DOHH2 (cell line): ENCODE data around the gene USP48.

Source experiments
- H3F3A ChIP-seq: fragments of 200-600 bp; sonication (generic), shearing (Covaris generic); 2 replicates; pipeline ENCODE4 v1.6.0; 2016; ENCODE audit warnings: antibody characterized with exemption, mild to moderate bottlenecking; ENCODE audit not compliant: control insufficient read depth, insufficient read depth
- H3K27ac ChIP-seq: fragments of 200-600 bp; sonication (generic); 2 replicates; pipeline ENCODE4 v1.5.1; 2014; ENCODE audit warnings: low read depth, mild to moderate bottlenecking, low read length, moderate library complexity
- H3K27me3 ChIP-seq: fragments of 200-600 bp; sonication (generic); 2 replicates; pipeline ENCODE4 v1.6.1; 2014; ENCODE audit warnings: mild to moderate bottlenecking, low read length, mixed read lengths; ENCODE audit not compliant: control insufficient read depth
- H3K36me3 ChIP-seq: fragments of 200-600 bp; sonication (generic); 2 replicates; pipeline ENCODE4 v1.6.1; 2014; ENCODE audit warnings: mild to moderate bottlenecking, low read length, moderate library complexity, mixed read lengths; ENCODE audit not compliant: control insufficient read depth
- H3K4me1 ChIP-seq: fragments of 200-600 bp; sonication (generic); 2 replicates; pipeline ENCODE4 v1.6.1; 2014; ENCODE audit warnings: mild to moderate bottlenecking, low read length, mixed read lengths; ENCODE audit not compliant: control insufficient read depth
- H3K4me2 ChIP-seq: fragments of 200-600 bp; sonication (generic); 2 replicates; pipeline ENCODE4 v1.6.0; 2014; ENCODE audit warnings: mild to moderate bottlenecking, low read length, moderate library complexity
- H3K4me3 ChIP-seq: fragments of 200-600 bp; sonication (generic); 2 replicates; pipeline ENCODE4 v1.5.1; 2014; ENCODE audit warnings: mild to moderate bottlenecking, low read length, mixed read lengths
- H3K79me2 ChIP-seq: fragments of 200-600 bp; sonication (generic); 2 replicates; pipeline ENCODE4 v1.6.1; 2014; ENCODE audit warnings: mild to moderate bottlenecking, low read length, mixed read lengths; ENCODE audit not compliant: control insufficient read depth
- H3K9me2 ChIP-seq: fragments of 200-600 bp; sonication (generic); replicated peaks from 2 replicates; pipeline ENCODE4 v1.6.1; 2014; ENCODE audit warnings: mild to moderate bottlenecking, low read length, mixed read lengths; ENCODE audit not compliant: control insufficient read depth
- H3K9me3 ChIP-seq: fragments of 200-600 bp; sonication (generic); 2 replicates; pipeline ENCODE4 v1.6.1; 2014; ENCODE audit warnings: antibody characterized with exemption, low read length, mixed read lengths; ENCODE audit not compliant: control insufficient read depth, insufficient read depth
- H4K20me1 ChIP-seq: fragments of 200-600 bp; sonication (generic); 2 replicates; pipeline ENCODE4 v1.6.0; 2014; ENCODE audit warnings: low read depth, mild to moderate bottlenecking, antibody characterized with exemption, low read length, moderate library complexity; ENCODE audit not compliant: control insufficient read depth, insufficient read depth
- CTCF ChIP-seq: fragments of 200-600 bp; sonication (generic); IDR thresholded peaks from one replicate; pipeline ENCODE4 v1.5.1; 2014; ENCODE audit warnings: antibody characterized with exemption, mild to moderate bottlenecking, low read depth, low read length; ENCODE audit not compliant: poor library complexity, severe bottlenecking
- EZH2phosphoT487 ChIP-seq: fragments of 200-600 bp; sonication (generic); IDR thresholded peaks from 2 replicates; pipeline ENCODE4 v1.6.1; 2017; ENCODE audit warnings: borderline replicate concordance, mild to moderate bottlenecking, antibody characterized with exemption, low read length, moderate library complexity, mixed read lengths

Gene USP48

GRCh38 chr1:21654209-21654608 lies 128.7 kb downstream of the USP48 start:
- no peaks in the 10 kb centered on the region for H3K9me3 ChIP-seq
- H3K27ac ChIP-seq: no peak overlapping the region

GRCh38 chr1:21653744-21654100 lies 129.2 kb downstream of the USP48 start:
- H3K4me3 ChIP-seq: no peak overlapping the region
- no peaks in the 10 kb centered on the region for H3K79me2 ChIP-seq
- no peak overlapping the region for H3K4me2 ChIP-seq
- no peak overlapping the region for H3K27ac ChIP-seq
- H3K4me1 ChIP-seq: no peaks in the 10 kb centered on the region; the same call in 1 of the 2 replicates
- H3K27me3 ChIP-seq: peaks cover 19% of the 10 kb centered on the region
- no peaks in the 10 kb centered on the region for H3K9me2 ChIP-seq
- H3K9me3 ChIP-seq: no peaks in the 10 kb centered on the region
- H3F3A ChIP-seq: no peaks in the 10 kb centered on the region
- TF ChIP-seq CTCF (no peak), EZH2phosphoT487 (no peak)
- H4K20me1 ChIP-seq: no peaks in the 10 kb centered on the region
- no peaks in the 10 kb centered on the region for H3K36me3 ChIP-seq

More at GRCh38 chr1:21654209-21654608, 128.7 kb downstream of the USP48 start:
- Histone ChIP-seq H4K20me1 (no peaks in the 10 kb centered on the region), H3K9me2 (no peaks in the 10 kb centered on the region), H3K36me3 (no peaks in the 10 kb centered on the region), H3K27me3 (peaks cover 19% of the 10 kb centered on the region), H3K79me2 (no peaks in the 10 kb centered on the region), H3K4me3 (no peak overlapping the region), H3K4me1 (no peaks in the 10 kb centered on the region; the same call in 1 of the 2 replicates), H3F3A (no peaks in the 10 kb centered on the region), H3K4me2 (no peak overlapping the region)
- TF ChIP-seq CTCF (no peak), EZH2phosphoT487 (no peak)

GRCh38 chr1:21652937-21653743 lies 129.8 kb downstream of the USP48 start:
- H3K36me3 ChIP-seq: no peaks in the 10 kb centered on the region

More at GRCh38 chr1:21652937-21653743, 129.8 kb downstream of the USP48 start:
- no peaks in the 10 kb centered on the region for H3K79me2 ChIP-seq
- TF ChIP-seq EZH2phosphoT487 (no peak), CTCF (no peak)
- no peak overlapping the region for H3K4me2 ChIP-seq
- no peaks in the 10 kb centered on the region; the same call in 1 of the 2 replicates for H3K4me1 ChIP-seq
- no peak overlapping the region for H3K4me3 ChIP-seq
- no peak overlapping the region for H3K27ac ChIP-seq
- H3K27me3 ChIP-seq: peaks cover 19% of the 10 kb centered on the region
- H3K9me2 ChIP-seq: no peaks in the 10 kb centered on the region
- H3K9me3 ChIP-seq: no peaks in the 10 kb centered on the region
- H3F3A ChIP-seq: no peaks in the 10 kb centered on the region
- no peaks in the 10 kb centered on the region for H4K20me1 ChIP-seq
